ENCODE results near the gene IFNE.
A peak's percentile ranks its signal among the peaks of the same experiment; 100 is the strongest.

IFNE gene

DNA sequence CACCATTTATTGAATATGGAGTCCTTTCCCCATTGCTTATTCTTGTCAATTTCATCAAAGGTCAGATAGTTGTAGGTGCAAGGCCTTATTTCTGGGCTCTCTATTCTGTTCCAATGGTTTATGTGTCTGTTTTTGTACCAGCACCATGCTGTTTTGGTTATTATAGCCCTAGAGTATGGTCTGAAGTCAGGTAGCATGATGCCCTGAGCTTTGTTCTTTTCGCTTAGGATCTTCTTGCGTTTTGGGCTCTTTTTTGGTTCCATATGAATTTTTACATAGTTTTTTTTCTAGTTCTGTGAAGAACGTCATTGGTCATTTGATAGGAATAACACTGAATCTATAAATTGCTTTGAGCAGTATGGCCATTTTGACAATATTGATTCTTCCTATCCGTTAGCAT is 40.2 kb upstream of the IFNE start:
- no peak for TF ChIP-seq CTCF (conservative IDR thresholded peaks at IDR 0.05; ENCODE audit: control insufficient read depth, insufficient read depth, low read depth, low read length)
- no peak overlapping the region for H3K4me3 ChIP-seq (ENCODE audit: control insufficient read depth, low read depth, low read length)
- DNase-seq (ENCODE audit: low read depth) = no peak

- TF ChIP-seq CTCF (conservative IDR thresholded peaks at IDR 0.05; ENCODE audit: control insufficient read depth, insufficient read depth, low read depth, low read length) = no peak
- H3K4me3 ChIP-seq (ENCODE audit: control insufficient read depth, low read depth, low read length) = no peak overlapping the region
- no peak for DNase-seq (ENCODE audit: low read depth)
Observed at GRCh38 chr9:21521448-21521847, 39.3 kb upstream of the IFNE start.

DNA sequence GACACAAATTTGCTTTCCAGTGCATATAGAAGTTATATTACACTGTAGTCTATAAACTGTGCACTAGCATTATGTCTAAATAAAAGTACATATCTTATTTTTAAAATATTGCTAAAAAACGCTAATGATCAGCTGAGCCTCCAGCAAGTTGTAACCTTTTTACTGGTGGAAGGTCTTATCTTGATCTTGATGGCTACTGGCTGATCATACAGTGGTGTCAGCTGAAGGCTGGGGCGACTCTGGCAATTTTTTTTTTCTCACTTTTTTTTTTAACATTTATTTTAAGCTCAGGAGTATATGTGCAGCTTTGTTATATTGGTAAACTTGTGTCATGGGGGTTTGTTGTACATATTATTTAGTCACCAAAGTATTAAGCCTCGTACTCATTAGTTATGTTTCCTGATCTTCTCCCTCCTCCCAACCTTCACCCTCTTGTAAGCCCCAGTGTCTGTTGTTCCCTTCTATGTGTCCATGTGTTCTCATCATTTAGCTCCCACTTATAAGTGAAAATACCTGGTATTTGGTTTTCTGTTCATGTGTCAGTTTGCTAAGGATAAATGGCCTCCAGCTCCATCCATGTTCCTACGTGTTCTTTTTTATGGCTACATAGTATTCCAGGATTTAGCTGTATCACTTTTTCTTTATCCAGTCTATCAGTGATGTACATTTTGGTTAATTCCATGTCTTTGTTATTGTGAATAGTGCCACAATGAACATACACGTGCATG is 38.6 kb upstream of the IFNE start:
- no peak overlapping the region for H3K4me3 ChIP-seq (ENCODE audit: control insufficient read depth, low read depth, low read length)
- no peak for TF ChIP-seq CTCF (conservative IDR thresholded peaks at IDR 0.05; ENCODE audit: control insufficient read depth, insufficient read depth, low read depth, low read length)
- DNase-seq (ENCODE audit: low read depth) = no peak

DNA sequence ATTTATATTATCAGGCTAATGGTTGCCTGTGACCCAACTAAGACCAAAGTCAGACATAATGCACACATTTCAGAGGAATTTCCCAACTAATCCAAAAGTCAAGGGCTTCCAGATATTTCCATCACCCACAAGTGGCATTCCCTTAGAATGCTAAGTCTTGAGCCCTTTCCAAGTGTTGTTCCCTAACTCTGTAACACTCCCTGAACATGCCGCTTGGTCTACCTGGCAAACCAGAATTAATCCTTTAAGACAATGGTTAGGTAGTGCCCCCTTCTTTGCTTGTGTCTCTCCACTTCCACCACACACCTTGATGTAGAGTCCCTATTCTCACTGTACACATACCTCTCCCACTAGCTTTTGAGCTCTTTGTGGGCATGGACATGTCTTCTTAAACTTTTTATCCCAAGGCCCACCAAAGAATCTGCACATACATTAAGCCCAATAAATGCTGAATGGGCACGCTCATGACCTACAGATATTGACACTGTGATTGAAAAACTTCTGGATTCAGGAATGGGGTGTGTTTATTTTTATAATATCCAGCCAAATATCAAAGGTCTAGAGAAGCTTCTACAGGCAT is 37.8 kb upstream of the IFNE start:
- DNase-seq (ENCODE audit: low read depth) = no peak
- TF ChIP-seq CTCF (conservative IDR thresholded peaks at IDR 0.05; ENCODE audit: control insufficient read depth, insufficient read depth, low read depth, low read length) = no peak
- no peak overlapping the region for H3K4me3 ChIP-seq (ENCODE audit: control insufficient read depth, low read depth, low read length)

GRCh38 chr9:21516796-21517195 is 34.7 kb upstream of the IFNE start:
- no peak overlapping the region for H3K4me3 ChIP-seq (ENCODE audit: control insufficient read depth, low read depth, low read length)
- DNase-seq (ENCODE audit: low read depth) = peak; percentile 57
- TF ChIP-seq CTCF (conservative IDR thresholded peaks at IDR 0.05; ENCODE audit: control insufficient read depth, insufficient read depth, low read depth, low read length) = no peak

DNA sequence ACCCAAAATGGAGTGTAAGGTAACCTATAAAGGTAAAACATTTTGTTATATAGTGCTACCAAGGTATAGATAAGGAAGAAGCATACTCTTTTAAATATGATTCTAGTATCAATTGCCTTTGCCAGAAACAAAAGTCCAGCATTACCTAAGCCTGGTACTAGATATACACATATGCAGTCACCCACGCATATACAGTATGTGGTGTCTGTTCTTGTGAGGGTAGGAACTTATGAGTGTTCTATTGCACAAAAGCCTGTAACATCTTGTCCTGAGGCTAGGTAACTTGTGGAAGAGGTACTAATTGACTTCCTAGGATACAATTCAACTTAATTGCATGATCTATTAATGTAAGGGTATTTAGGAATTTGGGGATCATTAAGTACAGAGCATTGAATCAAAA is 31.3 kb upstream of the IFNE start:
- DNase-seq (ENCODE audit: low read depth) = no peak
- TF ChIP-seq CTCF (conservative IDR thresholded peaks at IDR 0.05; ENCODE audit: control insufficient read depth, insufficient read depth, low read depth, low read length) = no peak
- H3K4me3 ChIP-seq (ENCODE audit: control insufficient read depth, low read depth, low read length) = no peak overlapping the region
